ENCODE results near the gene SEMA6B.

- TF ChIP-seq CTCF (IDR thresholded peaks at IDR 0.05; ENCODE audit: poor library complexity) (no peak), EZH2 (IDR thresholded peaks at IDR 0.05; ENCODE audit: borderline replicate concordance) (no peak)
These were observed 4.8 kb downstream of the SEMA6B start for GRCh38 chr19:4554717-4555116.

Data from hepatocyte (in vitro differentiated cells).